AML-193 (cell line): Measurements from ENCODE around the gene CCR7.

Experiments used
- DNase-seq, 2 experiments: peaks; one replicate each; lab custom pipeline; 2025; lab: John Stamatoyannopoulos, UW

Gene CCR7, protein sequence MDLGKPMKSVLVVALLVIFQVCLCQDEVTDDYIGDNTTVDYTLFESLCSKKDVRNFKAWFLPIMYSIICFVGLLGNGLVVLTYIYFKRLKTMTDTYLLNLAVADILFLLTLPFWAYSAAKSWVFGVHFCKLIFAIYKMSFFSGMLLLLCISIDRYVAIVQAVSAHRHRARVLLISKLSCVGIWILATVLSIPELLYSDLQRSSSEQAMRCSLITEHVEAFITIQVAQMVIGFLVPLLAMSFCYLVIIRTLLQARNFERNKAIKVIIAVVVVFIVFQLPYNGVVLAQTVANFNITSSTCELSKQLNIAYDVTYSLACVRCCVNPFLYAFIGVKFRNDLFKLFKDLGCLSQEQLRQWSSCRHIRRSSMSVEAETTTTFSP

DNA sequence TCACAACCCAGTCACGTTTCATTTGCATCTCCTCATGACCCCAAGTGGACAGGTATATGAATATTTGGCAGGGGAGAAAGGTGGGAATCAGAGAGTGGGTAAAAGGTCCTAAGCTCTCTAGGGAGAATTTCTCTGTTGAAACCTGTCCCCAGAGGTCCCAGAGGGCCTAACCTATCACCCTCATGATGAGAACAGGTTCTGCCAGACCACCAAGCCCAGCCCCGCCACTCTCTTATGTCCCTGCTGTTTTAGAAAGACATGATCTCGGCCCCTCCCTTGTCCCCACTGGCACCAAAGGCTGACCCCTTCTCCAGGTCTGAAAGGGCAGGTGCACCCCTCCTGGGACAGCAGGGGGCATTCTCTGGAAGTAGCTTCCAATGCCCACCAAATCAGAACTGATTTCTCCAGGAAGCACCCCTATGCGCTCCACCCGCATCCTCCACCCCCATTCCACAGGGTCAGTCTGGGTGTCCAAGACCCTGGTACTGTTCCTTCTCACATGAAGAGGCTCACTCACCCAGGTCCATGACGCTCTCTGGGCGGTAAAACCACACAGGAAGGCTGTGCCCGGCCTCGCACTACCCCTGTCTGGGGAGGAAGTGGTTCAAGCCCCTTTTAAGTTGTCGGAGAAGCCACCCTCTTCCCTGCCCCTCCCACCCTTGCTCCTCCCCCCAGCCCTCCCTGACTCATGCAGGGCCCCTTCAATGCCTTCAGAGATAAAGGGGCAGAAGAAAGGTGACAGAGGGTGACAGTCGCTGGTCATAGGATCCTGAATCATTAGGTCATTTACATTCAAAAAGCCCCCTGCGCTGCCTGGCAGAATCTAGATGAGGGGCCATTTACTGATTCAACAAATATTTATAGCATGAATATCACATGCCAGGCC is at the start of gene CCR7:
CCR7 (minus strand) TSS at position 590 of the 886 bp plus-strand sequence; CDS start at position 527, 63 bp downstream.
- DNase-seq, result no peak

DNA sequence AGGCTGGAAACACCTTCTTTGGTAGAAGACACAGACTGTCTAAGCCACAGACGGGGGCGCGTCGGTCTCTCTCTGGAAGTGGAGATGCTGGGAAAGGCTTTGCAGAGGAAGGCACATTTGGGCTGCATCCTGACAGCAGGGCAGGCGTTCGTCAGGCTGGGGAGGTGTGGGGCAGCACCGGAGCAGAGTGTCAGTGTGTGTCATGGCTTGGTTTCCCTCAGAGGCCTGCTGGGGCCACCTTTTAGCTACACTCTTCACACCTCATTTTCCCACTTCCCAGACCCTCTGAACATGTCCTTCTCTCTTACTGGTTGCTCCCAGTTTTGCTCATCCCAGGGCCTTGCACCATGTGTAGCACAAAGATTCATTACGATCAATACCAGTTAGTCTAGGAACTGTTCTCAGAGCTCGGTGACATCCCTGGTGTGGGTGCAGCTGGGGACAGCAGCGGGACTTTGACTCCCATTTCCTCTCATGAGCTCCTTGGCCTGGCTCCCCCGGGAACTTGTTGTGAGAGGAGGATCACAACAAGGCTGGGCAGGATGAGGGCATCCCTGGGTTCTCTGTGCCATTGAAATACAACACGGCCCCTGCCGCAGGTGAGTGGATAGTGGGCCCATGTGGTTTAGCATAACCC is 49.3 kb upstream of the CCR7 start:
- no peak for DNase-seq

DNA sequence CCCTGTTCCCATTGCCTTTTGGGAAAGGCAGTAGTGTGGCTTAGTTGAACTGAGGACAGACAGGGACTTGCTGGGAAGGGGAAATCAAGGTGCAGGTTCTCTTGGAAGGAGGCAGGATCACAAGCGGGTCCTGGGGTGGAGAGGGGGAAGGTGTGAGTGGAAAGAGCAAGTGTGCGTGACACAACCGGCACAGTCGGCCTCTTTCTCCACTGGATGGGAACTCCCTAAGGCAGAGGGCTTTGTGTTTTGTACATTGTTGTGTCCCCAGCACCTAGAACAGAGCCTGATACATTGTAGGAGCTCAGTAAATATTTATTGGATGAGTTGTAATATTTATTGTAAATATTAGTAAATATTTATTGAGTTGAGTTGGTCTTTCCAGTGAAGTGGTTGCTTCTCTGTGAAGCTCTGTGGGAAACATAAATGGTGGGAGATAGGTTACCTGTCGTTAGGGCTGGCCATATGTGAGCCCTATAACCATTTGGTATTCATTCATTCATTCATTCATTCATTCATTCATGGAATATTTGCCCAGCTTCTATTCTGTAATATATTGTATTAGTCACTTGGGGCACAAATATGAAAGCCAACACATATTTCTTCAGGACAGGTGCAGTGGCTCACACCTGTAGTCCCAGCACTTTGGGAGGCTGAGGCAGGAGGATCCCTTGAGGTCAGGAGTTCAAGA is 48.3 kb upstream of the CCR7 start:
- DNase-seq, result no peak

DNA sequence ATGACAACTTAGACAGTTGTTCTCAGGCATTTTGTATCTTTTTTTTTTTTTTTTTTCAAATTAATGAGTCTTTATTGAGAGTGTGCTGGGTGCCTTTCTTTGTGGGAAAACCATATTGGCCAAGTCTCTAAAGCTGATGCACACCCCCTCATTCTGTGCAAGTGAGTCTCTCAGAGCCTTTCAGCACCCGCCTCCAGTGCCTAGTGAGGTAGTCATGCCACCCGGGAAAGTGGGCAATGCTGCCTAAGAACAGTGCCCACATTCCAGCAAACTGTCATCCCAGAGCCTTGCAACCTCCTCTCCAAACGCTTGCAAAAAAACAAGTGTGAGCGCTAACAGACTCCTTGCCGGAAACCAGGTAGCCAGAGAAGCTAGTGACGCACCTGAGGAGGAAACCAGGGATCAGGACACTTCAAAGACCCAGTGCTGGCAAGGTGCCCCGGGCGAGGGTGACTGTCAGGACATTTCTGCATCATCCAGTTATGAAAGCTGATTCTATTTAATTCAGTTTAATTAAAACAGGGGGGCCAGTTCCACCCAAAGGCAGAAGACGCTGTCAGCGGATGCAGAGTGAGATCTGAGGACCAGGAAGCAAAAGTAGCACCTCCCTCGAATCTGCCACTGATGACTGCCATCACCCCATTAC is 47.5 kb upstream of the CCR7 start:
- no peak for DNase-seq

DNA sequence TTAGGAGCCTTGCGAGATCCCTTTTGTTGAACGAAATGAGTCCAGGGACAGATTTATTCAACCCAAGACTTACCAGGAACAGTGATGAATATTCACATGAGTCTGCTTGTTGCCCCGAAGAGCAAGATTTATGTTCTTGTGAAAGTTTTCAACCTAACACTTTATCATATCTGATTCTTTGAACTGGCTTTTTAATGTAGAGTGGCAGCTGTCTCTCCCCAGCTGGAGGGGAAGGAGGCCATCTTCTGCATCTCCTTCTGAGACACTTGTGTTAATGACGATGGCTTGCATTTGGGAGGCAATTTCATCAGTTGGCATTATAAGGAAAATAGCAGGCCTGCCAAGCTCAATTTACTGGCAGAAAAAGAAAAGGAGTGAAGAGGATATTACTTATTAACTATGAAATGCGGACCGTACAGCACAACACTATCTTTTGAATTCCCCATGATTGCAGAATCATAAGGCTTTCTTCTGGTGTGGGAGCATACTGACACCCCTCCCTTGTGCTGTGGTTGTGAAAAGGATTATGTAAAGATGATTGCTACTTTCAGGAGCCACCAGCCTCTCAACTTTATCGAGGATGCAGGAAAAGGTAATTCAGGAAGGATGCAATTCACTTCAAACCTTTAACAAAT is 46.7 kb upstream of the CCR7 start:
- DNase-seq, result no peak

DNA sequence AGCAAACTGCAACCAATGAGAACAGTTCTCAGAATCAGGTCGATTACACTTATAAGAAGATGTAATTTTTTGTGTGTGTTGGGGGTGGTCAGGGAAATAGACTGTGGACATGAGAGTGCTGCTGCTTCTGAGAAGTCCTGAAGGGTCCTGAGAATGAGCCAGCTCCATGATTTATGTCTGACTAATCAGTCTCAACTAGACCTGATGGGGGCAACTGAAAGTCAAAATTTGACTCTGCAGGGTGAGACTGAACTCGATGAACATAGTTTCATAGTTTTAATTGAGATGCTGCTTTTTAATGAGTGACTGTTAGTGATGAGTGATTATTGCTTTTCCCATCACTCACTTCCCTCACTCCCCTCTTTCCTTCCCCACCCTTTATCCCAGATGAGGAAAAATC is 45.1 kb upstream of the CCR7 start:
- DNase-seq, result no peak

DNA sequence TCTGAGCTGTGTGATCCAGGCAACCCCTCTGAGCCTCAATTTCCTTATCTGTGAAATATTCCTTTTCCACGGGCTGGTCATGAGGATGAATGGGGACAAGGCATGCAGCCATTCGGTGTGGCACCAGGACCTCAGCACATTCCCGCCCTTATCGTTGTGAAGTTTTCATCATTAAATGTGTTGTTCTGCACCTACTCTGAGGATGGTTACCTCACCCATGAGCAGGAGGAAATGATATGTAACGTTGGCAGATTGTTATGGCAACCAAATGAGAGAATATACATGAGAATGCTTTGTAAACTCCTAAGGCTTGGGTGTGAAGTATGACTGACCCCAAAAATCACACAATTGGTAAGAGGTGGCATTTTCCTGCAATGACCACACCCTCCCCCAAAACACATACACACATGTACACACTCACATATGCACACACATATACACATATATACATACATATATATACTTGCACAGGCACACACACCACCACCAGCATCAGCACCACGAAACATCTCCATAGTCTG is 42.8 kb upstream of the CCR7 start:
- no peak for DNase-seq

DNA sequence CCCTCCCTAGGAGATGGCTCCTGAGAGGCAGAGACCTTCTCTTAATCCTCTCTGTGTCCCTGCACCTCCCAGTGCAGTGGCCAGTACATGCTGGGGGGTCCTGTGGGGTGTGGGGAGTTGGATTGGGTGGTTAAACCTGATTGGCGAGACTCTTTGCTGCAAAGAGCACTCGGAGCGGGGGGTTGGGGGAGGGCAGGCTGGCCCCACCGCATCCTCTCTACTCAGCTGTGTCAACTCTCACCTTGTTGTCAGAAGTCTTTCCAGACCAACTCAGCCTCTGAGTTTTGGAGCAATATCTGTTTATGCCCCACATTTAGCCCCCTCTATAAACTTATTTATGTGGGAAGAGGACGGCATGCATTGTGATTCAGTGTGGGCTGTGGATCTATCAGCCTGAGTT is 42.4 kb upstream of the CCR7 start:
- no peak for DNase-seq

DNA sequence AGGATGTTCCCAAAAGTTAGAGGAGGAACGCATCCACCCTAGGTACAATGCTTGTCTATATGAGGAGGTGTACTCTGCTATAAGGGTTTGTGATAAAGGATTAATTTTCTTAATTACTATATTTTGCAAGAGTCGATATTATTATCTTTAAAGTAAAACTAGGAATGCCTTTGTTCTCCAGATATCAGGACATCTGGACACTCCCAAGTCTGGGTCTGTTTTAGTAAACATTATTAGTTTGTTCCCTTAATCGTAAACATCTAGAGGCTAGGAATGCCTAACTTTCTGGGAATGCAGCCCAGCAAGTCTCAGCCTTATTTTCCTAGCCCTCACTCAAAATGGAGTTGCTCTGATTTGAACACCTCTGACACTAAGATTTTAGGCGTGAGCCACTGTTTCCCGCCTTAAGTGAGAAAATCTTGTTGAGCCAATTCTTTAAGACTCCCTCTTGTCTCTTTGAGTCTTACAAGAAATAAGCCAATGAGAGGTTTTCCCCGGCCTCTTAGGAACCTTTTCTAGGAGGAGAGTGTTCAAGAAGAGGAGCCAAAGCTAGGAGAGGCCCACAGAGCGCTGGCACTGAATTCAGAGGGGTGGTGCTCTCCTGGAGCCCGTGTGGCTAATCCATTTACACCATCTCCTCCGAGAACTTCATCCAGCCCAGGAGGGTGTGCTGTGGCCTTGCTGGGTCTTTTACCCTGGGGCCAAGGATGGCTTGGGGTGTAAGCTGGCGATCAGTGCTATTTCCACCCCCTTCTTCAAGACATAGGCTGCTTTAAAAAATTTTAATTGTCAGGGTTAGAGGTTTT is 41.5 kb upstream of the CCR7 start:
- DNase-seq, result no peak

DNA sequence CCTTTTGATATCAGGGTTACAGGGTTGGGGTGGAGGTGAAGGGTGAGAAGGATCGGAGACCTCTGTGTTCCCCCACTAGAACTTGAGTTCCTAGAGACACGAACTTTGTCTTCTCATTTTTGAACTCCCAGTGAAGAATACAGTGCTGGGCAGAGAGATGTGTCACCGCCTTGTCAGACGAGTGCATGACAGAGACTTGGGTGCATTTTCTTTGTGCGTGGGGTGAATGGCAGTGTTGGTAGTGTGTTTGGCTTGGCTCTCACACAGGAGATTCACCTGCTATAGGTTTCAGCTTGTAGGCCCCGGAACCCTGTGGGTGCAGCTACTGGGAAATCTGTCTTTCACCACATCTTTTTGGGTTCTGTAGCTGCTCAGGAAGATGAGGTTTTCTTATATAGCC is 40.0 kb upstream of the CCR7 start:
- DNase-seq, result no peak

DNA sequence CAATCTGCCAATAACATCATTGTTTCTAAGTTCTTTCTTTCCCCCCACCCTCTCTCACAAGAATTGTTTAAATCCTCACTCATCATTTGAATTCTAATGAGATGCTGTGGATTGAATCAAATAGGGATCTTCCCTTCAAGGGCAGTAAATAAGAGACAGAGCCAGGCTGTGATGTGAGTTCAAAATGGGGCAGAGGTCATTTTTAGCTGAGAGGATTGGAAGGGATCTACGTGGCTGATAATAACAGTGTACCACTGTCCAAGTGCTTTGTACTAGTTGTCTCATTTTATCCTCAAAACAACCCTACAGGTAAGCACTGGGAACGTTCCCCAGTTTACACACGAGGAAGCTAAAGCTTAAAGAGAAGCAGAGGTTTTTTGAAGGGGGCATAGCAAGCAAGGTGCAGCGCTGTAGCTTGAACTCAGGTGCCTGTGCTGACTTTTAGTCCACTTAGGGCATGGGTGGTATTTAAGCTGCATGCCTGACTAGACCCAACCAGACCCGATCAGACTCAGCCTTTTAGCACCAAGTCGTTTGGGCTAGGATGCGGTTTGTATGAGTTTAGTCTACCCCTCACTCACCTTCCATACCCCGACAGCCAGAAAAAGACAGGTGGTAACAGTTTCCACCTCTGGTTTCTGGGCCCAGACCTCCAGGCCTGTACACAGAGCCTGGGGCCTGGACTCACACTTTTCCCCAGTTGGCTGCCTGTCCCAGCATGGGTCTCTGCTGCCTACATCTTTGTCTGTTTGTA is 39.2 kb upstream of the CCR7 start:
- DNase-seq, result no peak

DNA sequence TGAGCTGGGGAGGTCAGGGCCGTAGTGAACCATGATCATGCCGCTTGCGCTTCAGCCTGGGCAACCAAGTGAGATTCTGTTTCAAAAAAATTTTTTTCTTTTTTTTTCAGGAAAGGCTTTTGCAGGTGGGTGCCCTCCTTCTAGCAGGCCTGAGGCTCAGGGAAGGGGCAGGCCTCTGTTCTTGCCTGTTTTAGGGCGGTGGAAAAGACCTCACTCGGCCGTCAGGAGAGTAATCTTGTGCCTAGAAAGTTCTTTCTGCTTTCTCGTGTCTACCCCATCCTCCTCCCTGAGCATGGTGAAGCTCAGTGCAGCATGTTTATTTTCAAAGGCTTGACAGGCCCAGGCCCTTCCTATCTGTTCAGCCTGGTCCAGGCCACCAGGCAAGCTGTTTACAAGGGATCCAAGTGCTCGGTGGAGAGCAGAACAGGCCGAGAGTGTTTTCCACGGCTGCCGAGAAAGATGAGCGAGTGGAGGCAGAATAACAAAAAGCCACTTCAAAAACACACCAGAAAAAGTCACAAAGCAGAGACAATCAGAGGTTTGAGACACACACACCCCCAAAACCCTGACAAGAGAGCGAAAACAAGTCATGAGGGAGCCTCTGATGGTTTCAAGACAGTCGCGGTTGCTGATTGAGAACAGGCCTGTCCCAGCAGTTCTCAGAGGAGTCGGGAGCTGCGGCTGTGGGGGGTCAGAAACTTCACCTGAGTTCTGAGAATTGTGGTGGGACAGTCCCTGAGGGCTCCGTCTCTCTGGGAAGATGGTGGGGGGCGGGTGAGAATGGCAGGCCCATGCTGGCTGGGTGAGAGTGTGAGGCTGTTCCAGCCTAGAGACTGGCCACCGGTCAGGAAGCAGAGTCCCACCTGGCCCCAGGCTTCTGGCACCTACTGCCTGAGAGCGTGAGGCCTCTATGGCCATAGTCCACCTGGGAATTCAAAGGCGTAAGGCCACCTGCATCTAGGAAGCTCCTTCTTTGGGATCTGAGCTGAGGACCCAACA is 37.5 kb upstream of the CCR7 start:
- no peak for DNase-seq

DNA sequence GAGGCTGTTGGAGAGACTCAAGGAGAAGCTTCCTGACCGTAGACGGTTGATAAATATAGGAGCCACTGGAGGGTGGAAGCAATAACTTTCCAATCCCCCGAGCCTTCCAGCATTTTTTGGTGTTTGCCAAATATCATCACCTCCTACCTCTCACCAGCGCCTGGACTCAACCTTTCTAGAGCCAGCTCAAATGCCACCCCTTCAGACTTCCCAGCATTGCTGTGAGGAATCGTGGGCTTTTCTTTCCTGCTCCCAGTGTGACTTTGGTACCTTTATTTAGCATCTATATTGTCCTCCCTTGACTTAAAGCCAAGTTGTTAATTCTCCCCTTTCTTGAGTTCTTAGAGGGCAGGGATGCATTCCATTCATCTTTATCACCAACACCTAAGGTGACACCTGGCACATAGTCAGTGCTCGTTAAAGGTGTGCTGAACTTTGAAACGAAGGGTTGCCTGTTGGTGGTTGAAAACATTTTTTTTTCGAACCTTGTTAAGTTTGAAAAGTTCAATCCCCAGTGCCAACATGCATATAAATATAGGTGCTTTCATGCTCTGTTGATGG is 35.3 kb upstream of the CCR7 start:
- DNase-seq, result no peak

DNA sequence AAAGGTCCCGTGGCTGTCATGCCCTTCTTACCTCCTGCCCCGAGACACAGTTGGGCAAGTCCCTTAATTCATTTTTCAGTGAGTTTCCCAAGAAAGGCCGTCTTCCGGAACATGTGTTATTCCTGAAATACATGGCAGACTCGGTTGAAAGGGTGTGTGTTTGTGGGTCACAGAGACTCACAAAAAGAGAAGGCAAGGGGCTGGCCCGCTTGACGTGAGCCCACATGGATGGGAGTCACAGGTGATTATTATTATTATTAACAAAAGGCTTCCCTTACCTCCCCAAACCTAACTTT is 34.1 kb upstream of the CCR7 start:
- no peak for DNase-seq

DNA sequence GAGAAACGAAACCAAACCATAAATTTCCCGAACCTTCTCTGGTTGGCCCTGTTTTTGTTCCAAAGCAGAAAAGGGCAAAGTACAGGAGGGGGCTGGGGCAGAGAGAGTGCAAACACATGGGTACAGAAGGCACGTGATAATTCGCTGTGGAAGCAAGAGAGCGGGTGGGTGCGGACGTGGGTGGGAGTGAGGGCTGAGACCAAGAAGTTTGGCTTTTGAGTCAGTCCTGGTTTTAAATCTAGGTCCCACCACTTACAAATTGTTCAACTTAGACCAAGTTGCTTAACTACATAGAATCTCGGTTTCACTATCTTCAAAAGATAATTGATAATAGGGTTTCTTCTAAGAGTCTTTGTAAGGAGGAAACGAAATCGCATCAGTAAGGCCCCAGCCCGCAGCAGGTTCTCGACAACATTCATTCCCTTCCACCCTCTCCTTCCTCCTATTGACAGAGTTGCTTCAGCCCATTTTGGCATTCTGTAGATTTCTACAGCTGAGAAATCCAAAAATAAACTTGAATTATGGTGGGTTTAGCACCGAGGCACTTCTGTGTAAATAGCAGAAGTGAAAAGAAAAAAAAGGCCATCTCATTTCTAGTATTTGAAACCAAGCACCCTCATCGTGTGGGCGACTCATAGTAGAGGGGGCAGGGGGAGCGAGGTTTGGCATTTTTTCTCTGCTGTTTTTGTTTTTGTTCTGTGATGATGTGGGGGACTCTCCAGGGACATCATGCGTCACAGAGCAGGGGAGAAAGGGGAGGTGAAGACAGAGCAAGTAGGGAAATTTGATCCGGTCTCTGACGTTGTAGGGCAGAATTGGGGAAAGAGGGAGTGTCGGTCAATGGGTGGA is 33.6 kb upstream of the CCR7 start:
- no peak for DNase-seq

DNA sequence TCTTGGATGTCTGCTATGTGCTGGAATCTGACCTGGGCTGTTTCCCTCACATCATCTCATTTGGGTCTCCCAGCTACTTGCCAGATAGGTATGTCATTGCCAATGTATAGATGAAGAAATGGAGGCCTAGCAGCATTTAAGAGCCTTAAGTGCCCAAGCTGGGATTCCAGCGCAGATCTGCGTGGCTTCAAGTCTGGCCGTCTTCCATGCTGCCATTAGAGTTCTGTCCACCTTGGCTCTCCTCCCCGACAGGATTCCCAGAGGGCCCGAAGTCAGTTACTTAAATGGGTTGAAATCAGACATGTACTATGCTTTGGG is 33.0 kb upstream of the CCR7 start:
- no peak for DNase-seq
